ENCODE data around the gene CYP4F3. TPM values are rescaled to one million over a fixed set of nuclear protein-coding genes. Genes with fewer than 3 reads are reported as not detected.

CYP4F3 gene
- polyA plus RNA-seq, 1 experiment, result 0.11 TPM

- no peak for DNase-seq (ENCODE audit: low read depth, low spot score)
- CTCF ChIA-PET, result no interaction called here
These were observed 354 bp downstream of the CYP4F3 start for GRCh38 chr19:15640904-15641597.

GRCh38 chr19:15641901-15642491, 1.3 kb downstream of the CYP4F3 start:
- DNase-seq (ENCODE audit: low read depth, low spot score), result no peak
- Histone ChIP-seq H3K9me3 (ENCODE audit: control insufficient read depth, insufficient read depth, low read length) (peaks cover 19% of the 10 kb centered on the region), H3K27ac (ENCODE audit: low read depth, low read length) (no peak overlapping the region), H3K27me3 (ENCODE audit: control insufficient read depth, insufficient read depth, low read length) (no peaks in the 10 kb centered on the region), H3K4me3 (ENCODE audit: low read depth, low read length) (no peak overlapping the region)
- TF ChIP-seq CTCF (IDR thresholded peaks at IDR 0.05; ENCODE audit: low read depth, low read length), result no peak
- ChIA-PET CTCF (no interaction called here), POLR2A (no interaction called here)

More at GRCh38 chr19:15640904-15641597, 354 bp downstream of the CYP4F3 start:
- Histone ChIP-seq H3K27ac (ENCODE audit: low read depth, low read length) (no peak overlapping the region), H3K9me3 (ENCODE audit: control insufficient read depth, insufficient read depth, low read length) (peaks cover 19% of the 10 kb centered on the region), H3K4me3 (ENCODE audit: low read depth, low read length) (no peak overlapping the region), H3K27me3 (ENCODE audit: control insufficient read depth, insufficient read depth, low read length) (no peaks in the 10 kb centered on the region)
- POLR2A ChIA-PET, result no interaction called here
- TF ChIP-seq CTCF (IDR thresholded peaks at IDR 0.05; ENCODE audit: low read depth, low read length), result no peak

- ChIA-PET POLR2A (no interaction called here), CTCF (no interaction called here)
- TF ChIP-seq CTCF (IDR thresholded peaks at IDR 0.05; ENCODE audit: low read depth, low read length), result no peak
- Histone ChIP-seq H3K27ac (ENCODE audit: low read depth, low read length) (no peak overlapping the region), H3K27me3 (ENCODE audit: control insufficient read depth, insufficient read depth, low read length) (no peaks in the 10 kb centered on the region), H3K4me3 (ENCODE audit: low read depth, low read length) (no peak overlapping the region), H3K9me3 (ENCODE audit: control insufficient read depth, insufficient read depth, low read length) (peaks cover 22% of the 10 kb centered on the region)
- DNase-seq (ENCODE audit: low read depth, low spot score), result no peak
These were observed 2.1 kb downstream of the CYP4F3 start for GRCh38 chr19:15642807-15643206.

- CTCF ChIA-PET, result no interaction called here
- Histone ChIP-seq H3K4me3 (ENCODE audit: low read depth, low read length) (no peak overlapping the region), H3K27me3 (ENCODE audit: control insufficient read depth, insufficient read depth, low read length) (no peaks in the 10 kb centered on the region), H3K9me3 (ENCODE audit: control insufficient read depth, insufficient read depth, low read length) (peaks cover 22% of the 10 kb centered on the region), H3K27ac (ENCODE audit: low read depth, low read length) (no peak overlapping the region)
- no peak for TF ChIP-seq CTCF (IDR thresholded peaks at IDR 0.05; ENCODE audit: low read depth, low read length)
- no peak for DNase-seq (ENCODE audit: low read depth, low spot score)
- POLR2A ChIA-PET, result no interaction called here
These were observed 2.7 kb downstream of the CYP4F3 start for GRCh38 chr19:15643387-15643786.

GRCh38 chr19:15644066-15644741, 3.5 kb downstream of the CYP4F3 start:
- Histone ChIP-seq H3K9me3 (ENCODE audit: control insufficient read depth, insufficient read depth, low read length) (peaks cover 22% of the 10 kb centered on the region), H3K4me3 (ENCODE audit: low read depth, low read length) (no peak overlapping the region), H3K27ac (ENCODE audit: low read depth, low read length) (no peak overlapping the region), H3K27me3 (ENCODE audit: control insufficient read depth, insufficient read depth, low read length) (no peaks in the 10 kb centered on the region)
- no peak for DNase-seq (ENCODE audit: low read depth, low spot score)
- TF ChIP-seq CTCF (IDR thresholded peaks at IDR 0.05; ENCODE audit: low read depth, low read length), result no peak
- POLR2A ChIA-PET, result no interaction called here
- CTCF ChIA-PET, result no interaction called here
